T-helper 2 cell treated with Interferon-gamma antibody and Interleukin-4, amounts not matched to agents 100 ng/mL and 5 ng/mL, for 36 hours (primary cell): ENCODE data around the gene COL9A3. TPM values are rescaled to one million over a fixed set of nuclear protein-coding genes. Genes with fewer than 3 reads are reported as not detected.

ENCODE experiments used
- intact Hi-C: fragments of 100-400 bp; cut with micrococcal nuclease; formaldehyde crosslinking; loops from one replicate; pipeline ENCODE4 v1.15.1; 2023
- total RNA-seq: library from RNA; stranded (reverse); gene quantifications from 2 replicates; pipeline ENCODE4 v1.2.3, GENCODE V29; 2022

COL9A3 gene
- total RNA-seq, 1 donor from 2014 or later: 0.89 TPM

DNA sequence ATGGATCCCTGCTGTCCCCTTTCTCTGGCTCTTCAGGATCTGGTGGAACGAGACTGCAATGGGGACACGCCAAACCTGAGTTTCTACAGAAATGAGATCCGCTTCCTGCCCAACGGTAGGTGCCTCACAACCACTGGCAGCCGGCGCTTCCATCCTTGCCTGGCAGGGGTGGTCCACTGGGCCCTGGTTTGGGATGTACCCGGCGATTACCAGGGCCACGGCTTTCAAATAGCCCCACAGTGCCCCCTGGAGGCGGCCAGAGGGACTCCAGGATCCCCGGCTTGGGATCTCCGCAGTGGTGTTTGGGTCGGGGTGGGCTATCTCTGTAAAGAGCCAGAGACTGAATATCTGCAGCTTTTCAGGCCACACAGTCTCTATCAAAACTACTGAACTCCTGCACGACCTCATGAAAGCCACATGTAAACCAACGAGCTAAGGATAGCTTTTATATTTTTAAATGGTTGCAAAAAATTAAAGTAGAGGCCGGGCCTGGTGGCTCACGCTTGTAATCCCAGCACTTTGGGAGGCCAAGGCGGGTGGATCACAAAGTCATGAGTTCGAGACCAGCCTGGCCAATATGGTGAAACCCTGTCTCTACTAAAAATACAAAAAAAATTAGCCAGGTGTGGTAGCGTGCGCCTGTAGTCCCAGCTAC lies 8.5 kb upstream of the COL9A3 start:
- intact Hi-C loops: loop anchor here (1.0 to 5.0 kb wide), 4 partner anchors 14 to 421 kb away; partner anchors contain the start of gene RPS21

DNA sequence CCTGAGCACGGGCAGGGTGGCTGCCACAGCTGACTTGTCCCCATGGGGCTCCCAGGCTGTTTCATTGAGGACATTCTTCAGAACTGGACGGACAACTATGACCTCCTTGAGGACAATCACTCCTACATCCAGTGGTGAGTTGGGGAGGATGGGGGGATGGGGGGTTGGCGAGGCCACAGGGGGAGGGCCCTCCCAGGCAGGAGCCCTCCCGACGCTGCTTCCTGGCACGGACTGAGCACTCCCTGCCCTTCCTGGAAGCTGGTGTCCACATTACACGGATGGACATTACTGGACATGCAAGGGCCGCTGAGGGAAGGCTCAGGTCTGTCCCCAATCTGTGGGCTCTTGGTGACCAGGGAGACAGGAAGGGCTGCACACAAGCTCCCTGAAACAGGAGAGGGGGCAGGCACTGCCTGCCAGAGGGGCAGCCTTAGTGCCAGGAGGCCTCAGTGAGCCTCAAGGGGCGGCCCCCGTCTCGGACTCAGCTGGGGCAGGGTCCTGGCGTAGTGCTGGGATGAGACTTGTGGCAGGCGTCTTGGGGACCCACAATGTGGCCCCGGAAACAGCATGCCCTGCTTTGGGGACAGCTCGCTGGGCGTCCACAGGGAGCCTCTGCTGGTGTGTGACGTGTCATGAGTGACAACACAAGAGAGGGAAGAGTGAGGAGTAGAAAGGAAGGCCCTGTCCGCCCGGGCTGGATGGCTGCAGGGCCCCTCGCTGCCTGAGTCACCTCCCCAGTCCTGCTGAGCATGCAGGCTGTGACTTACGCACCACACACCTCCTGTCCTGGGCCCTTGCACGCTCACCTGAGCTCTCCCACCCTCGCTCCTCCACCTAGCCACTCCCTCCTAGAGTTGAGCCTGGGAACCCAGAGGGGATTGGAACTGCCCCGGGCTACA lies 7.1 kb upstream of the COL9A3 start:
- intact Hi-C loops: loop anchor here (5.0 kb wide), 2 partner anchors 142 to 422 kb away; partner anchors contain the start of gene RPS21

- intact Hi-C loops: no loop called here
Measured at GRCh38 chr20:62811320-62811719, 5.5 kb upstream of the COL9A3 start.

- intact Hi-C loops: no loop called here
Measured at GRCh38 chr20:62811720-62812119, 5.1 kb upstream of the COL9A3 start.

DNA sequence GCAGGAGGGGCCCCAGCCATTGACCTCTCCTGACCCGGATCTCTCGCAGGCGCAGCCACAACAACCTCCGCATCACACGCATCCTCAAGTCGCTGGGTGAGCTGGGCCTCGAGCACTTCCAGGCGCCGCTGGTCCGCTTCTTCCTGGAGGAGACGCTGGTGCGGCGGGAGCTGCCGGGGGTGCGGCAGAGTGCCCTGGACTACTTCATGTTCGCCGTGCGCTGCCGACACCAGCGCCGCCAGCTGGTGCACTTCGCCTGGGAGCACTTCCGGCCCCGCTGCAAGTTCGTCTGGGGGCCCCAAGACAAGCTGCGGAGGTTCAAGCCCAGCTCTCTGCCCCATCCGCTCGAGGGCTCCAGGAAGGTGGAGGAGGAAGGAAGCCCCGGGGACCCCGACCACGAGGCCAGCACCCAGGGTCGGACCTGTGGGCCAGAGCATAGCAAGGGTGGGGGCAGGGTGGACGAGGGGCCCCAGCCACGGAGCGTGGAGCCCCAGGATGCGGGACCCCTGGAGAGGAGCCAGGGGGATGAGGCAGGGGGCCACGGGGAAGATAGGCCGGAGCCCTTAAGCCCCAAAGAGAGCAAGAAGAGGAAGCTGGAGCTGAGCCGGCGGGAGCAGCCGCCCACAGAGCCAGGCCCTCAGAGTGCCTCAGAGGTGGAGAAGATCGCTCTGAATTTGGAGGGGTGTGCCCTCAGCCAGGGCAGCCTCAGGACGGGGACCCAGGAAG lies 4.5 kb upstream of the COL9A3 start:
- intact Hi-C loops: no loop called here

DNA sequence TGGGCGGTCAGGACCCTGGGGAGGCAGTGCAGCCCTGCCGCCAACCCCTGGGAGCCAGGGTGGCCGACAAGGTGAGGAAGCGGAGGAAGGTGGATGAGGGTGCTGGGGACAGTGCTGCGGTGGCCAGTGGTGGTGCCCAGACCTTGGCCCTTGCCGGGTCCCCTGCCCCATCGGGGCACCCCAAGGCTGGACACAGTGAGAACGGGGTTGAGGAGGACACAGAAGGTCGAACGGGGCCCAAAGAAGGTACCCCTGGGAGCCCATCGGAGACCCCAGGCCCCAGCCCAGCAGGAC lies 4.0 kb upstream of the COL9A3 start:
- intact Hi-C loops: no loop called here

DNA sequence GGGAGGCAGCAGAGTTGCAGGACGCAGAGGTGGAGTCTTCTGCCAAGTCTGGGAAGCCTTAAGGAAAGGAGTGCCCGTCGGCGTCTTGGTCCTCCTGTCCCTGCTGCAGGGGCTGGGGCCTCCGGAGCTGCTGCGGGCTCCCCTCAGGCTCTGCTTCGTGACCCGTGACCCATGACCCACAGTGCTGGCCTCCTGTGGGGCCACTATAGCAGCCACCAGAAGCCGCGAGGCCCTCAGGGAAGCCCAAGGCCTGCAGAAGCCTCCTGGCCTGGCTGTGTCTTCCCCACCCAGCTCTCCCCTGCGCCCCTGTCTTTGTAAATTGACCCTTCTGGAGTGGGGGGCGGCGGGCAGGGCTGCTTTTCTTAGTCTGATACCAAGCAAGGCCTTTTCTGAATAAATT lies 3.3 kb upstream of the COL9A3 start:
- intact Hi-C loops: no loop called here

- intact Hi-C loops: no loop called here
Measured at GRCh38 chr20:62814060-62814708, 2.7 kb upstream of the COL9A3 start.

- intact Hi-C loops: no loop called here
Measured at GRCh38 chr20:62814709-62815065, 2.2 kb upstream of the COL9A3 start.

DNA sequence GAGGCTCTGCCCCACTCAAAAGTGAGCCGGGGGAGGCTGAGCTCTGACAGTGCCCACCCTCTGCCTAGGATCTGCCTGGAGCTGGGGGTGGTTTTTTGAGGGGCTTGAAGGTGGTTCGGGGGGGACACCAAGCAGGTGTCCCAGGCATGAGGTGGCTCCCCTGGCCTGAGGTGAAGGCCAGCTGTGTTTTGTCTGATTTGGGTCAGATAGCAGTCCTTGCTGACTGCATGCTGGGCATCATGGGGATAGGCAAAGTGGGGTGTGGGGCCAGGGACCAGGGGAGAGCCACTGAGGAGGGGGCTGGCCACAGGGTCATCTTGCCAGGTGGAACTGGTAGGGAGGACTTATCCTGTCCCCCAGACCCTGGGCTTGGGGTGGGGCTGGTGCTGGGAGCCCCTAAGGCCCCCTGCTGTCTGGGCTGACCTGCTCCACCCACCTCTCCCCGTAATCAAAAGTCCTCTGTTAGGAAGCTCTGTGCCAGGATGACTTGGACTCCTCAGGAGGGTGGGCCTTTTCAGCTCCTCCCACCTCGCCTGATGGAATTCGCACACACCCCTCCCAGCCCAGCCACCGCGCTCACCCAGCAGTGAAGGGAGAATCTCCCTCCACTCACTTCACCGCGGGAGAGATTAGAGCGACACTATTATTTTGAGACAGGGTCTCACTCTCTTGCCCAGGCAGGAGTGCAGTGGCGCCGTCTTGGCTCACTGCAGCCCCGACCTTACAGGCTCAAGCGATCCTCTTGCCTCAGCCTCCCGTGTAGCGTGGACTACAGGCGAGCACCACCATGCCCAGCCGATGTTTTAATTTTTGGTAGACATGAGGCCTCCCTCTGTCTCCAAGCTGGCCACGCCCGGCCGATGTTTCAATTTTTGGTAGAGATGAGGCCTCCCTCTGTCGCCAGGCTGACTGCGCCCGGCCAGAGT lies 1.5 kb upstream of the COL9A3 start:
- intact Hi-C loops: no loop called here

- intact Hi-C loops: no loop called here
Measured at GRCh38 chr20:62816031-62816883, 593 bp upstream of the COL9A3 start.

- intact Hi-C loops: no loop called here
Measured at GRCh38 chr20:62817975-62818591, 1.2 kb downstream of the COL9A3 start.

GRCh38 chr20:62818592-62819493 lies 2.0 kb downstream of the COL9A3 start:
- intact Hi-C loops: no loop called here

GRCh38 chr20:62819494-62820174 lies 2.8 kb downstream of the COL9A3 start:
- intact Hi-C loops: no loop called here

GRCh38 chr20:62820208-62820961 lies 3.5 kb downstream of the COL9A3 start:
- intact Hi-C loops: no loop called here

DNA sequence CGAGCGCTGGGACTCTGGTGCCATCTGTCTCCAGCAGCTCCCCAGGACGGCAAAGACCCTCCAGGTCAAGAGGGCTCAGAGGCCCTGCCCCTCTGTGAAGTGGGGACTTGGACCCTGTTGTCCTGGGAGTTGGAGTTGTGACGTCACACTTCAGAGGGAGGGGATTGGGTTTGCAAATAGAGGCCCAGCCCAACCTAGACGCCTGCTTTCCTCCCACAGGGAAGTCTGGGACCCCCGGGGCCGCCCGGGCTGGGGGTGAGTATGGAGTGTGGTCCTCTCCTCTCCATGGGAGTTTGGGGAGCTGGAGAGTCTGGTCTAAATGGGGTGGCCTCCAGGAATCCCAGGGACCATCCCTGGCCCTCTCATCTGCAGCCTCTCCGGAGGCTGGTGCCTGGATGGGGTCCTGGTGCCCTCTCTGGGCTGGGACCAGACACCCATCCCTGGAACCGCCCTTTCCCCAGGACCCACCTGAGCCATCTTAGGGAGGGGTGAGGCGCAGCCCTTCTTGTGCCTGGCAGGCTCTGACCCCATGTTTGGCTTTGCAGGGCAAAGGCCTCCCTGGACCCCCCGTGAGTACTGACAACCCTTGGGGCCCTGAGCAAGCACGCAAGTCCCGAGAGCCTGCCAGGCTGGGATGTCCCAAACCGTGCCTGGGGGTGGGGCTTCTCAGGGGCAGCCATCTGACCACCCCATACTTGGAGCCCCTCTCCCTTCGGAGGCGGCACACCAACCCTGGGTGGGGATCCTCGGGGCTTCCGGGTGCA lies 4.3 kb downstream of the COL9A3 start:
- intact Hi-C loops: no loop called here
